GM20431 (cell line): ENCODE data around the gene ASB13.
"Not testable (repeated sequence)": the region's sequence is repeated elsewhere in the genome, so short reads cannot be mapped to it uniquely, and the experiment has no call there.

Source experiments
- in situ Hi-C: fragments of 300-500 bp; cut with MseI, MboI; formaldehyde crosslinking; loops from one replicate; pipeline ENCODE4 v1.15.0; 2020; ENCODE audit warnings: low sequenced_read_pairs; ENCODE audit not compliant: unreplicated experiment

Gene ASB13

DNA sequence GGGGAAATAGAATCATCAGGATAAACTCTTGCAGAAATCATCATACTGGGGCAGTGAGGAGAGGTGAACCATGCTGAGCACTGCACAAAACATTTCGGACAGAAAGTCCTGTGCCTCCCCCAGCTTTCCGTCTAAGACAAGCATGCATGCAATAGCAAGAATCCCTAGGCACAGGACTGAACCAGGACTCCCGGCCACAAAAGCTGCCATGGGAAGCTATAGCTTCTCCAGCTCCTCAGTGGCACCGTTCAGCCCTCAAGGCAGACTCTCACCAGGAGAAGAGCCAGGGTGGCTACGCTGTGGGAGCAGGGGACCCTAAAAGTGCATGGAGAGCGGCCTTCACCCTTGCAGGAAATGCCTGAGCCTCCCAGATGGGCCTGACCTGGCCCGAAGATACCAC, 70.8 kb downstream of the ASB13 start:
- in situ Hi-C loops: no loop called here

DNA sequence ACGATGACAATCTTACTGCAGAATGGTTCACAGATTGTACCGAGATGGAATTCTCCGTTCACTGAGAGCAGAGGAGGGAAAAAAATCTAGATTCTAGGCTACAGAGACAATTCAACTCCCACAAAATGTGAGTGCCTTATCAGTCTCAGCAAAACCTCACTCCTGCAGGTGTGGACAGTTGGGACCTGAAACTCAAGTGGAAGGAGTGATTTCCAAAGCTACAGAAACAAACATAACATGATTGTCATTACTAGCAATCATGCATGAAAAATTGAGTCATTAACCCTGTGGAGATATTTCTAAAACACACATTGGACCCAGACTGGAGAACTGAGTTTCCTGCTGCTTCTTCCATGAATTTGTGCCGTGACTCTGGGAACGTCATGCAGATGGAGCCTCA, 71.3 kb downstream of the ASB13 start:
- in situ Hi-C loops: no loop called here

GRCh38 chr10:5594271-5595049, 71.9 kb downstream of the ASB13 start:
- in situ Hi-C loops: no loop called here

DNA sequence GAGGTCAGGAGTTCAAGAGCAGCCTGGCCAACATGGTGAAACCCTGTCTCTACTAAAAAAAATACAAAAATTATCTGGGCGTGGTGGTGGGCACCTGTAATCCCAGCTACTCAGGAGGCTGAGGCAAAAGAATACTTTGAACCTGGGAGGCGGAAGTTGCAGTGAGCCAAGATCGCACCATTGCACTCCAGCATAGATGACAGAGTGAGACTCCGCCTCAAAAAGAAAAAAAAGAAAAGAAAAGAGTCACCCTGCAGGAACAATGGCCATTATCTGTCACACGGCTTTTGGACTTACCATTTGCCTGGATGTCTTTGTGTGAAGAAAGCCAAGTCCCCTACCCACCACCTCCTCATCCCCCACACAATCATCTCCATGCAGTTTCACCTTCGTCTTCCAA, 73.0 kb downstream of the ASB13 start:
- in situ Hi-C loops: not testable (repeated sequence)

DNA sequence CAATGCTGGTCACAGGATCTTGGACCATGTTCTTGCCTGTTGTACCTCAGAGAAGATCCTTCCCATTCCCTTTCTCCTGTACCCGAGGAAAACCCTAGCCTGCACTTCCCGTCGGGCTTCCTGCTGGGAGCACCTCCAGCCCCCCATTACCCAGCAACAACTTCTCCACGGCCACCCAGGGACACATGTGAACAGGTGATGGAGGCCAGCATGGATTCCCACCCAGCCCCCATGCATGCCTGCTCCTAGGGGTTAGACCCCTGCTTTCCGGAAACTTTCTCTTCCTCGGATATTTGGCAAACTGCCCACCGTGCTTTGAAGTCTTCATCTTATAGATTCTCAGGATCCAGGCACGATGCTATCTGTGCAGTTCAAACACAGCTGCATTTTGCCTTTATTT, 74.3 kb downstream of the ASB13 start:
- in situ Hi-C loops: no loop called here

DNA sequence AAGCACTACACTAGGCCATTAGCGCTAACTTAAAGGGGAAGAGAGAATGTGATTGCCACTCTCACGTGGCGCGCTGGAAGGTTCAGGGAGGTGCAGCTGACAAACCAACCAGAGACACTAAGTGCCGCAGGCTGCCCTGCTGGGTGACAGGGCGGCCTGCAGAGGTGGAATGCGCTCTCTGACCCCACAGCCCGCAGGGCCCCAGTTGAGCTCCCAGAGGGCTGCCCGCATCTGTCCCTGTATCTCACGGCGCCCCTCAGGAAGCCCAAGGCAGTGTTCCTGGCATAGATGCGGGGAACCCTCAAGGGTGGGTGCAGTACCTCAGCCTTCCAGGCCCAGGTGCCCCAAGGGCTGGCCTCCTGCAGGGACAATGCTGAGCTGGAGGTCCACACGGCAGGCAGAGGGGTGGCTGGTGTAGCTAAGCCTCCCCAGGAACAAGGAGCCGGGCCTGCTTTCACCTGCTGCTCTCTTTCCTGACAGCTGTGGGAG, 75.0 kb downstream of the ASB13 start:
- in situ Hi-C loops: no loop called here

DNA sequence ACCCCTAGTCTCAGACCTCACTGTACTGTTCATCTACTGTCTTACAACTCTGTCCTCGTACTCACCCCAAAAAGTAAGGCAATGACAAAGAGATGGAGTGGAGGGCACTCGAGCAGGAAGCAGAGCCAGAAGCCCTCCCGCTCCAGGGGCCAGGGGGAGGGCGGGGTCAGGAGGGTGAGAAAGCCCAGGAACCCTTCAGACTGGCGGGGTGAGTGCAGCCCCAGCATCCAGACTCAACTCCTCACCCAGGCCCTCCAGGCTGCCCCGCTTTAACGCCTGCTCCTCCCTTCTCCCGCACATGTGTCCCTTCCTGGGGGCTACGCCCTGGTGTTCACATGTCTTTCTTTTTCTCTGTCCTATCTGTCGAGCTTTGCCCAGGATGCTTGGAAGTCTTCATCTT, 75.6 kb downstream of the ASB13 start:
- in situ Hi-C loops: no loop called here

DNA sequence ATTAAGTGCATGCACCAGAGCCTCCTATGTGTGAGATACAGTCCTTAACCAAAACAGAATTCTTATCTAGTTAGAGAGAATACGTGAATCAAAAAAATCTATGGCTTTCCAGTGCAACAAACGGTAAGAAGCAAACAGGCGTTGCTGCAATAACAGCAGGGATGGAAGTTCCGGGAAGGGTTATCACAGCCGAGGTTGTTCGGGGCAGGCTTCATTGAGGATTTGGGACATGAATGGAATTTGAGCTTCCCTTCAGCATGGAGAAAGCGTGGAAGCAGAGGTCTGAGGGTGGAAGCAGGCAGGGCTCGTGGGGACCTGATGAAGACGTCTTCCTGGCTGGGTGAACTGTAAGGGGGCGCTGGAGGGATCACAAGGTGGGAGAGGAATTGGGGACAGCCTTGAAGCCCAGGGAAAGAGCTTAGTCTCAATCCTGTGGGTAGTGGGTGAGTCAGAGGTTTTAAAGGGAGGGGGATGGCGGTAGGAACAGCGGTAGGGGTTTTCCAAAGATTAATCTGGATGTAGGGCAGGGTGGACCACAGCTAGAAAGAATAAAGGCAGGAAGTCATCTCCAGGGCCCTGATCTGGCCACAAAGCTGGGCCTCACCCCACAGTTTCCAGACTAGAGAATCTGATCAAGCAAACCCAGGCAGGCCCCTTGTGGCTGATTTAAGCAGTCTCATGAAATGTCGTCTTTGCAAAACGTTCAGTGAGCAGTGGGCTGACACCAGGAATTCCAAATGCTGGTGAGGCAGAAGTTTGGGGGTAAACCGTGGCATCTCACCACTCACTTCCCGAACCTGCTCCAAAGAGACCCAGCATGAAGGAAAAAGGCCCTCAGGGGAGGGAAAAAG, 76.5 kb downstream of the ASB13 start:
- in situ Hi-C loops: no loop called here

DNA sequence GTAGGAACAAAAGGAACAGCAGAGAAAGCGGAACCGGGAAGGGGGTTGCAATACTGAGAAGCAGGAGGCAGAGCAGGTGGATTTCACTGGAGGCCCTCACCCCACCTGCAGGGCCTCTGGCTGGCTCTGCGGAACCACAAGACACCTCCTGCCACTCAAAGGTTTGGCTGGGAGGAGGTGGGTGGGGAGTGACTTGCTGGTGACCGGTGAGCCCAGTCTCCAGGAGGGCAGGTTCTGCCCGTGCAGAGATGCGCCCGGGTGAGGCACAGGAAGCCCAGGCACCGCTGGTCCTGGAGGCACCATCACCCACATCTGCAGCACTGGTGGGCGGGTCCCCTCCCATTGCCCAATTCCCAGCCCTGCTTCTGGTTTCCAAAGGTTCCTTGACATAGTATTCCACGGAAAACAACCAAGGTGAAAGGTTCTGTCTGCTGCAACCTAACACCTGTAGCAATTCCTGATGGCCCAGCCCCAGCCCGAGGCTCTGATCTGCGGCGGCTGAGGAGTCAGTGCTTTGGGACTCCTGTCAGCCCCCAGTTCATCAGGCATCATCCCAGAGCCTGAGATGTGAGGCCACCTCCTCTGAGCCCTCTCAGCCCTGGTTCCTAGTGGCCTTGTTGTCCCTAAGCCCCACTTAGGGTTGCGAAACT, 77.3 kb downstream of the ASB13 start:
- in situ Hi-C loops: no loop called here
